NOMO-1 (cell line): ENCODE results near the gene NCLN.

Experiments used
- DNase-seq, 2 experiments: peaks; one replicate each; lab custom pipeline; 2025; ENCODE audit not compliant: unreplicated experiment in 2 of 2; lab: John Stamatoyannopoulos, UW

The NCLN gene, protein sequence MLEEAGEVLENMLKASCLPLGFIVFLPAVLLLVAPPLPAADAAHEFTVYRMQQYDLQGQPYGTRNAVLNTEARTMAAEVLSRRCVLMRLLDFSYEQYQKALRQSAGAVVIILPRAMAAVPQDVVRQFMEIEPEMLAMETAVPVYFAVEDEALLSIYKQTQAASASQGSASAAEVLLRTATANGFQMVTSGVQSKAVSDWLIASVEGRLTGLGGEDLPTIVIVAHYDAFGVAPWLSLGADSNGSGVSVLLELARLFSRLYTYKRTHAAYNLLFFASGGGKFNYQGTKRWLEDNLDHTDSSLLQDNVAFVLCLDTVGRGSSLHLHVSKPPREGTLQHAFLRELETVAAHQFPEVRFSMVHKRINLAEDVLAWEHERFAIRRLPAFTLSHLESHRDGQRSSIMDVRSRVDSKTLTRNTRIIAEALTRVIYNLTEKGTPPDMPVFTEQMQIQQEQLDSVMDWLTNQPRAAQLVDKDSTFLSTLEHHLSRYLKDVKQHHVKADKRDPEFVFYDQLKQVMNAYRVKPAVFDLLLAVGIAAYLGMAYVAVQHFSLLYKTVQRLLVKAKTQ

DNA sequence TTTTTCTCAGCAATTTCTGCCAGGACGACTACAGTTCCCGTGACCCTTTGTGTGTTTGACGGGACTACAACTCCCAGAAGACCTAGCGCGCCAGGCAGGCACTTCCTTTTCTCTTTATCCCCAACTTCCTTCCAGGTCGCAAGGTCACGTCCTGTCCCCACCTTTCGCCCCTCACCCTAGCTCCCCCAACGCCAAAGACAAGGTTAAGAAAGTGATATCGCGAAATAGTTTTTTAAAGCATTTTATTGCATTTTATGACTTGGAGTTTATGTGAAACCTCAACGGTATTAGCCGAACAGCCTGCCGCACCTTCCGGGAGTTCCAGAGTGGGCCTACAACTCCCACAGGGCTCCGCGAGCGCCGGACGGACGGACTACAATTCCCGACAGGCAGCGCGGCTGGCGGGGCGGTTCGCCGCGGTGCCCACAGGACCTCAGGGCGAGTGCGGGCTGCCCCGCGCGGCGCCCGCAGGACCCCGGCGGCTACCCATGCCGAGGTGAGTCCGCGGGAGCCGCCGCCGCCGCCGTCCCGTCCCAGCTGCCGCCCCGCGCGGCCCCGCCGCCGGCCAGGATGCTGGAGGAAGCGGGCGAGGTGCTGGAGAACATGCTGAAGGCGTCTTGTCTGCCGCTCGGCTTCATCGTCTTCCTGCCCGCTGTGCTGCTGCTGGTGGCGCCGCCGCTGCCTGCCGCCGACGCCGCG, at the start of gene NCLN:
Gene NCLN (plus strand): TSS at position 470 of the 699 bp plus-strand sequence. CDS start 101 bp downstream, at position 571.
- DNase-seq, result peak; percentile 95 to 96

DNA sequence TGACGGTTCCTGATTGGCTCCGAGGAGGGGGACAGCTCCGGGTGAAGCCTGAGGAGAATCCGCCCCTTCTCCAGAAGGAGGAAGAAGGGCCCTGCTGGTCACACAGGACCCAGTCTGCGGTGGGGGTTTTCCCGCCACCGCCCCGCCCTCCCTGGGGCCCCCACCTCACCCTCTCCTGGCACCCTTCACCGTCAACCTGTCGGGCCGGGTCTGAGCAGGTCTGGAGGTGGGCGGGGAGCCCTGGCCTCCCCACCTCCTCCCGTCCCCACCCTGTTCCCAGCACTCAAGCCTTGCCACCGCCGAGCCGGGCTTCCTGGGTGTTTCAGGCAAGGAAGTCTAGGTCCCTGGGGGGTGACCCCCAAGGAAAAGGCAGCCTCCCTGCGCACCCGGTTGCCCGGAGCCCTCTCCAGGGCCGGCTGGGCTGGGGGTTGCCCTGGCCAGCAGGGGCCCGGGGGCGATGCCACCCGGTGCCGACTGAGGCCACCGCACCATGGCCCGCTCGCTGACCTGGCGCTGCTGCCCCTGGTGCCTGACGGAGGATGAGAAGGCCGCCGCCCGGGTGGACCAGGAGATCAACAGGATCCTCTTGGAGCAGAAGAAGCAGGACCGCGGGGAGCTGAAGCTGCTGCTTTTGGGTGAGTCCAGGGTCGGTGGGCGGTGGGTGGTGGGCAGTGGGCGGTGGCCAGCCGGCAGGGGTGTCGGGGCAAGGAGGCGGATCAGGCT, 49.6 kb upstream of the NCLN start, which contains the start of gene GNA15:
Gene GNA15 (plus strand): TSS at position 73 of the 723 bp plus-strand sequence. CDS start 418 bp downstream, at position 491.
- DNase-seq, result peak; percentile 29 to 57

DNA sequence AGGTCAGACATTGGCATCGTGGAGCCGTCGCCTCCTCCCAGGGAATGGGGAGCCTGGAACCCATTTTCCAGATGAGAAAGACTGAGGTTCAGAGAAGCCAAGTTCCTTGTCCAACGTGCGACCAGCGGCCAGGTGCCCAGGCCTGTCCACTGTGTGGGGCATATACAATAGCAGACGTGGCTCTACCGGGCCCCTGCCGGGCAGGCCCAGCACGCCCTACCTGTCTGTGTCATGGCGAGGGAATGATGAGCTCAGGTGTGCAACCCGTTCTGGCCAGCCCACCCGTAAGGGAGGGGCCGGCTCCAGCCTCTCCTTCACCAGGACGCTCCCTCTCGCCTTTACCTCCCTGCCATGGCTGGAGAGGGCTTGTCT, 49.1 kb upstream of the NCLN start:
- DNase-seq, result no peak

DNA sequence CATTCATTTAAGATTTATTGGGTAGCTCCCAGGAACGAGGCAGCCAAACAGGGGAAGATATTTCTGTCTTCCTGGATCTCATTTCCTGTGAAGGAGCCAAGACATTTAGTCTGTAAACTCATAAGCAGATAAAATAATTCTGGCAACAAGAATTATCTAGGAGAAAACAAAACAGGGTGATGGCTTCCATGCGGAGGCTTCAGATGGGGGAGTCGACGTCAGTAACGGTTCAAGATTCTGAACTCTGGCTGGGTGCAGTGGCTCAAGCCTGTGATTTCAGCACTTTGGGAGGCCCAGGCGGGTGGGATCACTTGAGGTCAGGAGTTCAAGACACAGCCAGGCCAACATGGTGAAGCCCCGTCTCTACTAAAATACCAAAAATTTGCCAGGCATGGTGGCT, 48.6 kb upstream of the NCLN start:
- no peak for DNase-seq

DNA sequence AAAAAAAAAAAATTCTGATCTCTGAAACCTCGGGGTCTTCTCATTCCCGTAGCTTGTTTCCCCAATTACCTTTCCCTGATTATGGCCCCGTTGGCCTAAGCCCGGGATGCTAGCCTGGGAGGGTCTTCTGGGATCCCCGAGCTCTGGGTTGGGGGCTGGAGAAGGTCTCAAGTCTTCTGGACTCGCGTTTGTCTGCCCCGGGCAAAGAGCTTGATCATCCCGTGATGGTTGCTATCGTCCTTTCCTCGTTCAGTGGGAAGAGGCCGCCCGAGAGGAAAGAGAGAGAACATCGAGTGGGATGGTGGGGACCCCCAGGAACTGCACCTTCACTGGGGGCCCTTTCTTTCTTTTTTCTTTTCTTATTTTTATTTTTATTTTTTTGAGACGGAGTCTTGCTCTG, 47.5 kb upstream of the NCLN start:
- no peak for DNase-seq

DNA sequence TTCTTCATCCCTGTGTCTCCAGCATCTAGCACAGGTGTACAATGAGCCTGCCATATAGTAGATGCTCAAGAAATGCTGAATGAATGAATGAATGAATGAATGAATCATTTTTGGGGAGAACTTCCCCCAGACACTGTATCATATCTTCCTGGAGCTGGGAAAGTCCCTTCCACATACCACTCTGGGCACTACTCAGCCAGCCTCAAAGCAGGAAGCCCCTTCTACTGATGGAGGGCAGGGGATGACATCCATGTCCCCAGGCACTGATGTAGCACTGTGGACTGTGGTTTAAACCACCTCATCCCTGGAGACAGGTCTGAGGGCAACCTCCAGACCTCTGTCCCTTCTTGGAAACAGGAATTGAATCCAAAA, 45.1 kb upstream of the NCLN start:
- DNase-seq, result no peak

DNA sequence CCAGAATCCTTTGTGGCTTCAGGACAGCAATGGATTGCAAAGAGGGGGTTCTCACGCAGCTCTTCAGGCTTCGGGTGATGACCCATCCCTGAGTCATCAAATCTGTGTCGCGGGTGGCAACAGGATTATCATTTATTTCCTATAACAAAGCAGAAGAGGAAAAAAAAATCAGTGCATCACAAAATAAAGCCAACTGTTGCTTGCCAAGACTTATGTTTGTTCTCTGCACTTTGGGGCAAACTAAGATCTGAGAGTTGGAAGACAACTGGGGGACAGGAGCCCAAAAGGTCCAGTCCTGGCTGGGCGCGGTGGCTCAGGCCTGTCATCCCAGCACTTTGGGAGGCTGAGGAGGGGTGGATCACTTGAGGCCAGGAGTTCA, 43.4 kb upstream of the NCLN start:
- DNase-seq, result peak; percentile 46 to 68

DNA sequence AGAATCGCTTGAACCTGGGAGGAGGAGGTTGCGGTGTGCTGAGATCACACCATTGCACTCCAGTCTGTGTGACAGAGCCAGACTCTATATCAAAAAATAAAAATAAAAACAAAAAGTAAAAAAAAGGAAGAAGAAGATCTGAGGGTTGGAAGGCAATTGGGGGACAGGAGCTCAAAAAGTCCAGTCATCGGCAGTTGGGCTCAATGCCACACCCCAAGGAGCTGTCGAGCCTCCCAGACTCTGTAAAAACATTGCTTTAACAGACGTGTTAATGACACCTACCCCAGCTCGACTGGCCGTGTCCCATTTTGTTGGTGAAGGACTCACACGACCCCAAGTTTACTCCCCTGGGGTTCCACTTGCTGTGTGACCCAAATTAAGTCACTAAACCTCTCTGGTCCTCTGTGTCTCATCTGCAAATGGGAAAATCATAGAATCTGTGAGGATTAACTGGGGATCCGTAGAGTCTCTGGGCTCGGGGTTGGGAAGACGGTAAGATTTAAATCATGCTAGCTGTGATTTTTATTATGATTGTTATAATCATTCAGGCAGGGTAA, 42.9 kb upstream of the NCLN start:
- DNase-seq, result no peak

DNA sequence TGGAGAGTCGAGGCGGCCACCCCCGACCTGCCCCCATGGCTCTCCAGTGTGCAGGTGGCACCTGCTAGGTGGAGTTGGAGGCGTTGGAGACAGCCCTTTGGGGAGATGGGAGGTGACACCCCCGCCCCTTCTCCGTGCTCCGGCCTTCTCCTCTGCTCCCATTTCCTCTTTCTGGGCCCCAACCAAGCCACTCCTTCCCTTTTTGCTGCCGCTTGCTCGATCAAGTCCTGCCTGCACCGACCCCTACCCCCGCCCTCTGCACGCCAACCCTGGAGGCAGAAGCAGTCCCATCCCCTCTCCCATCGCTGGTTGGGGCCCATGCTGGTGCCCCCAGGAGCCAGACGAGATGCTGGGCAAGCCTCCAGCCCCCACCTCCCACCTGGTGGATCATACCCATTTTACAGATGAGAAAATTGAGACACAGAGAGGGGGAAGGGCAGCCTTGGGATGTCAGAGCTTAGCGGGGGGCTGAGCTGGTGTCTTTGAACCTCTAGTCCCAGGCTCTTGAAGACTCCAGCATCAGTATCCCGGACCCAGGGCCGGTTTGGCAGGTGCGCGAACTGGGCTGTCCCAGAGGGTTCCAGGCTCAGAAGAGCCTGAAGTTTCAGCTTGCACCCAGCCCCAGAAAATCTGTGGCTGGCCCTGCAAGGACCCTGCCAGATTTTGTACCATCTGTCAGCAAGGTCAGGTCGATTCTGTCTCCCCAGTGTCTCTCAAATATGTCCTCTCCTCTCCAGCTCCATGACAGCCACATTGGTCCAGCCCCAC, 39.6 kb upstream of the NCLN start:
- DNase-seq, result peak; percentile 68 to 80

DNA sequence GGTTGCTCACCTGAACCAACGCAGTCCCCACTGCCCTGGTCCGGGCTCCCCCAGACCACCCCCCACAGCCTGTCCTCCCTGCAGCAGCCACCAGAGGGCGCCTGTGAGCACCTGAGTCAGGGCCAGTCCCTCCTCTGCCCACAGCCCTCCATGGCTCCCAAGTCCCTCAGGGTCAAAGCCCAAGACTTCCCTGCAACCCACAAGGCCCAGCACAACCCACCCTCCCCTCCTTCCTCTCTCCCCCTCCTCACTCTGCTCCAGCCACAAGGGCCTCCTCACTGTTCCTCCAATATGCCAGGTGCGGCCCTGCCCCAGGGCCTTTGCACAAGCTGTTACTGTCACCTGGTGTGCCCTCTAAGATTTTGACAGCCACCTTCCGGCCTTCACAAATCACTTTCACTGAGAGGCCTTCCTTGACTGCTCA, 39.0 kb upstream of the NCLN start:
- DNase-seq, result no peak

DNA sequence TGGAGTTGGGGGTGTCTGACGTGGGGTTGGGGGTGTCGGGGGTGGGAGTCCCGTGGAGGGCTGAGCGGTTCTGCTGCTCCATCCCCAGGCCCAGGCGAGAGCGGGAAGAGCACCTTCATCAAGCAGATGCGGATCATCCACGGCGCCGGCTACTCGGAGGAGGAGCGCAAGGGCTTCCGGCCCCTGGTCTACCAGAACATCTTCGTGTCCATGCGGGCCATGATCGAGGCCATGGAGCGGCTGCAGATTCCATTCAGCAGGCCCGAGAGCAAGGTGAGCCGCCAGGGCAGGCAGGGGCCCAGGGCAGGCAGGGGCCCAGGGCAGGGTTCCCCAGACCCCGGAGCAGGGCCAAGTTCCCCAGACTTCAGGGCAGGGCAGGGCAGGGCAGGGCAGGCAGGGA, 37.2 kb upstream of the NCLN start:
- DNase-seq, result no peak

DNA sequence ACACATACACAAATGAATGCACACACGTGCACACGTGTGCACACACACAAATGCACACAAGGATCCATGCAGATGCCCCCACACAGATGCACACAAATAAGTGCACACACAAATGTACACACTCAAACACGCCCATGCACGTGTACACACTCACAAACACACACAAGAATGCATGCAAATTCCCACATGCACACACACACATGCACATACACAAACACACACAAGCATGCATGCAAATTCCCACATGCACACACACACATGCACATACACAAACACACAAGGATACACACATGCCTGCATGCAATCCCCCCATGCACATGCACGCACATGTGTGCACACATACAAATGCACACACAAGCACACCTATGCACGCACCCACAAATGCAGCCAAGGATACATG, 36.6 kb upstream of the NCLN start:
- DNase-seq, result no peak

DNA sequence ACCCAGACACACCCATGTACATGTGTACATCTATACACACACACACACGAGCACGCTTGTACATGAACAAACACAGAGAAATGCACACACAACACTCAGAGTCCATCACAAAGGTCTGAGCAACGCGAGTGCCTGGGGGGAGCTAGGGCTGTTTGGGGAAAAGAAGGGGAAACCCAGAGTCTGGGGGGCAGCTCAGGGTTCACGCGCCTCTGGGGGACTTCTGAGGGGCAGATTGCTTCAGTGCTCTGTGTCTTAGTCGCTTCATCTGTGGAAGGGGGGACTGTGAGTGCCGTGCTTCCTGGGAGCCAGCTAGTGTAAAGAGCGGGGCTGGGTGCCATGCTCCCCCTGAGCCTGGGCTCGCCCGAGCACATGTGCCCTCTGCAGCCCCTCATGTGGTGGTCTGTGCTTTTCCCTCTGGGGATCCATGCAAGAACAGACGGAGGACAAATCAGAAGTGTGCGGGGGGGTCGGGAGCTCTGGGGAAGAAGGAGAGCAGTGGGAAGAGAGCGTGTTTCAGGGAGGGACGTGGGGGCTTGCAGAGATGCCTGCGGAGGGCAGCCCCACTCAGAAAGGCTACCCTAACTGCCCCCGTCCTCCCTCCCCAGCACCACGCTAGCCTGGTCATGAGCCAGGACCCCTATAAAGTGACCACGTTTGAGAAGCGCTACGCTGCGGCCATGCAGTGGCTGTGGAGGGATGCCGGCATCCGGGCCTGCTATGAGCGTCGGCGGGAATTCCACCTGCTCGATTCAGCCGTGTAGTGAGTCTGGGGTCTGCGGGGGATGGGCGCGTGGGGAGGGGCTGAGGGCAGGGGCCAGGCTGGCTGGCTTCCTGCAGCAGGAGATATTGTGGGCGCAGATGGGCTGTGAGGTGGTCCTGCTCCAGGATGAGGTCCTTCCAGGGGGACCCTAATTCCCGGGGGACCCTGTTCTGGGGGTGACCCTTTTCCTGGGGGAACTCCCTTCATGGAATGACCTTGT, 35.9 kb upstream of the NCLN start:
- no peak for DNase-seq

DNA sequence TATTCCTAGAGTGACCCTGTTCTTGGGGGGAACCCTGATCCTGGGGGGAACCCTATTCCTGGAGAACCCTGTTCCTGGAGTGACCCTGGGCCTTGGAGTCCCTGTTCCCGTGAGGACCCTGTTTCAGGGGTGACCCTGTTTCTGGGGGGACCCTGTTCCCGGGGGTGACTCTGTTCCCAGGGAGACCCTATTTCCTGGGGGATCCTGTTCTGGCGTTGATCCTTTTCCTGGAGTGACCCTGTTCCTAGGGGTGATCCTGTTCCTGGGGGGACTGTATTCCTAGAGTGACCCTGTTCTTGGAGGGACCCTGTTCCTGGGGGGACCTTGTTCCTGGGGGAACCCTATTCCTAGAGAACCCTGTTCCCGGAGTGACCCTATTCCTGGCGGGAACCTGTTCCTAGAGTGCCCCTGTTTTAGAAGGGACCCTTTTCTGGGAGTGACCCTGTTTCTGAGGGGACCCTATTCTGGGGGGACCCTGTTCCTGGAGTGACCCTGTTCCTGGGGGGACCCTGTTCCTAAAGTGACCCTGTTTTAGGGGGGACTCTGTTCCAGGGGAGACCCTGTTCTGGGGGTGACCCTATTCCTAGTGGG, 34.9 kb upstream of the NCLN start:
- no peak for DNase-seq

DNA sequence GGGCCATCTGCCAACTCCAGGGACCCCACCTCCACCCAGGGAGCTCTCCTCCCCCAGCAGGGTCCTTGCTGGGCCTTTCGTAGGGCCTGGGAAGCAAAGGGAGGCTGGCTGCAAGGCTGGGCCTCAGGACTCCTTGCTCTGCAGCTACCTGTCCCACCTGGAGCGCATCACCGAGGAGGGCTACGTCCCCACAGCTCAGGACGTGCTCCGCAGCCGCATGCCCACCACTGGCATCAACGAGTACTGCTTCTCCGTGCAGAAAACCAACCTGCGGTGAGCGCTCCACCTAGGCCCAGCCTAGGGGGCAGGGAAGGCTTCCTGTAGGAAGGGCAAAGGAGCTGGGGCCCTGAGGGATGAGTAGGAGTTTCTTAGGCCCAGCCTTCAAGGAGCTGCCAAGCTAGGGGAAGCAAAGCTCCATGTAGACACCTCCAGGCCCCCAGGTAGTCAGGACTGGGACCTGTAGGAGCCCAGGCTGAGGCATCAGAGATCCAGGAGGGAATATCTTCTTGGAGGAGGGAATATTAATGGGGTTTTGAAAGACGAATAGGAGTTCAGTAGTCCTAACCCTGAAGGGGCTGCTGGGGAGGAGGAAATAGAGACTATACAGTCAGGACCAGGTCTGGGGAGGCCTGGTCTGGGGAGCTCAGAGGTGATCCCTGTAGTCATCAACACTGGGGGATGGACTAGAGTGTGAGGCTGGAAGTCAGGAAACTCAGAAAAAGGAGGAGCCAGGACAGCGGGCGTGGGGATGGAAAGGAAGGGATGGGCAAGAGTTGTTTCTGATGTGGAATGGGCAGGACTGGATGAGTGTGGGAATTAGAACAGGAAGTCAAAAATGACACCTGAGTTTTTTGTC, 33.9 kb upstream of the NCLN start:
- no peak for DNase-seq

DNA sequence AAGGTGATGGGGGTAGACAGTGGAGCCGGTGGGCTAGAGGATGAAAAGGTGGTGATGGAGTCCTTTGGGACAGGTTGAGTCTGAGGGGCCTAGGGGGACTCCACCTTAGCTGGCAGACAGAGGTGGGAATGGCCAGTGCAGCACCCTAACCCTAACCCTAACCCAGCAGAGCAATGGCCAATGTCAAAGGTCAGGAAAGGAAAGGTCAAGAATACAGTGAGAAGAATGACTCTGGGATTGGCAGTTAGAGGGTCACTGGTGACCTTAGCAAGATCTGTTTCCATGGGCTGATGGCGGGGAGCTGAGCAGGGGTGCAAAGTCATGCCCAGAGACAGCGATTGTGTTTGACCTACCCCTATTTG, 33.3 kb upstream of the NCLN start:
- no peak for DNase-seq

DNA sequence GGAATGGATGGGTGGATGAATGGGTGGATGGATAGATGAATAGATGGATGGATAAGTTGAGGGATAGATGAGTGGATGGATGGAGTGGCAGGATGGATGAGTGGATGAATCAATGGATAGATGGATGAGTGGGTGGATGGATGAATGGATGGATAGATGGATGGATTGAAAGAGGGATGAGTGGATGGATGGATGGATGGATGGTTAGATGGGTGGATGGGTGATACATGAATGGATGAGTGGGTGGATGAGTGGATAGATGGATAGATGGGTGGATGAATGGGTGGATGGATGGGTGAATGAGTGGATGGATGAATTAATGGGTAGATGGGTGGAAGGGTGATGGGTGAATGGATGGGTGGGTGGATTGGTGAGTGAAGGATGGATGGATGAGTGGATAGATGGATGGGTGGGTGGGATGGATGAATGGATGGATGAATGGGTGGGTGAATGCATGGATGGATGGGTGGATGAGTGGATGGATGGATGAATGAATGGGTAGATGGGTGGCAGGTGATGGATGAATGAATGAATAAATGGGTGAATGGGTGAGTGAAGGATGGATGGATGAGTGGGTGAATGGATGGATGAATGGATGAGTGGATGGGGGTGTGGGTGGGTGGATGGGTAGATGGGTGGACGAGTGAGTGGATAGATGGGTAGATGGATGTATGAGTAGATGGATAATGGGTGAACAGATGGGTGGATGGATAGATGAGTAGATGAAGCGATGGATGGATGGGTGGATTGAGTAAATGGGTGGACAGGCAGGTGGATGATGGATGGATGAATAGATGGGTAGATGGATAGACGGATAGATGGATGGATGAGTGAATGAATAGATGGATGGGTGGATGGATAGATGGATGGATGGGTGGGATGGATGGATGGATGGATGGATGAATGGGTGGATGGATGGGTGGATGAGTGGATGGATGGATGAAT, 32.2 kb upstream of the NCLN start:
- no peak for DNase-seq
